B cell (primary cell): ENCODE data around the gene FGFR1OP2.

Experiments
- CTCF ChIP-seq: fragments of 200-600 bp; IDR thresholded peaks from one replicate; pipeline ENCODE4 v1.8.0; 2022; ENCODE audit warnings: antibody characterized with exemption, mild to moderate bottlenecking
- EZH2 ChIP-seq: IDR thresholded peaks from 2 replicates; pipeline ENCODE4 v1.6.1; 2012; ENCODE audit warnings: borderline replicate concordance, low read depth, mild to moderate bottlenecking, moderate library complexity, low read length; ENCODE audit not compliant: insufficient read depth, poor library complexity, severe bottlenecking

- TF ChIP-seq EZH2 (no peak), CTCF (no peak)
Observed at GRCh38 chr12:26921886-26922285, 16.4 kb upstream of the FGFR1OP2 start.
